ENCODE measurements around the gene ZYG11B.
A peak's percentile ranks its signal among the peaks of the same experiment; 100 is the strongest.
"Not testable (repeated sequence)": the region's sequence is repeated elsewhere in the genome, so short reads cannot be mapped to it uniquely, and the experiment has no call there.

The ZYG11B gene

DNA sequence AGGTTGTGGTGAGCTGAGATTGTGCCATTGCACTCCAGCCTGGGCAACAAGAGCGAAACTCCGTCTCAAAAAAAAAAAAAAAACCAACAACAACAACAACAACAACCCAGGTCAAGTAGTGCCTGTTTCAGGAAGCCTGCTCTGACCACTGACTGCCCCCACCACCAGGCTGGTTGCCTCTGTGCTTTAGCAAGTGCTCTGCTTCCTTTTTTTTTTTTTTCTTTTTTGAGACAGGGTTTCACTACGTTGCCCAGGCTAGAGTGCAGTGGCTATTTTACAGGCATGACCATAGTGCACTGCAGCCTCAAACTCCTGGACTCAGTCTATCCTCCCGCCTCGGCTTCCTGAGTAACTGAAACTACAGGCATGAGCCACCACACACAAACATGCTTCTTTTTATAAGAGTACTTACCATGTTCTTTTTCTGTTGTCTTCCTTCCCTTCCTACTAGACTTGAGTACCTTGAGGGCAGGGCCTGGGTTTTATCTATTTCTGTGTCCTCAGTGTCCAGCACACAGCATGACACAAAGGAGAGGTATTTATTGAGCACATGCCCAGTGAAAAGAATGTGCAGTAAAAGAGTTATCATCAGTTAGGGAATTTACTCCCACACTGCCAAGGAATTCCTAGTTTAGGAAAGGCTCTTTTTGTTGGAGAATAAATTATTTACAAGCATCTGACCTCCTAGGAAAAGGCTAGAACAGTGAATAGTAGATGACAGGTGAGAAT is 18.2 kb upstream of the ZYG11B start:
- peak; percentile 68 for DNase-seq (ENCODE audit: low spot score)

- DNase-seq (ENCODE audit: low spot score), result no peak
These were observed 17.2 kb upstream of the ZYG11B start for GRCh38 chr1:52709016-52709415.

DNA sequence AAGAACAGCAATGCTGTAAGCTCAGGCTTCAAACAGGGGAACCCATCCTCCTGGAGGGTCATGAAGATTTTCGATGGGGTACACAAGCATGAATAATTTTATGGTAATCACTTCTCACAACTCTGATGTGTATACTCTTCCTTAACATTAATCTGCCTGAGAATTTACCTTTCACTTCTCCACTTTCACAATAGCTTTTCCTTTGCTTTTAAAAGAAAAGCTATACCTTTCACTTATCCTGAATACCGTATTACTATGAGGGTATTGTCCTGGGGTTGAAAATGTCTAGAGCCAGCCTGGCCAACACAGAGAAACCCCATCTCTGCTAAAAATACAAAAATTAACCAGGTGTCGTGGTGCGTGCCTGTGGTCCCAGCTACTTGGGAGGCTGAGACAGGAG is 12.7 kb upstream of the ZYG11B start:
- no peak for DNase-seq (ENCODE audit: low spot score)

DNA sequence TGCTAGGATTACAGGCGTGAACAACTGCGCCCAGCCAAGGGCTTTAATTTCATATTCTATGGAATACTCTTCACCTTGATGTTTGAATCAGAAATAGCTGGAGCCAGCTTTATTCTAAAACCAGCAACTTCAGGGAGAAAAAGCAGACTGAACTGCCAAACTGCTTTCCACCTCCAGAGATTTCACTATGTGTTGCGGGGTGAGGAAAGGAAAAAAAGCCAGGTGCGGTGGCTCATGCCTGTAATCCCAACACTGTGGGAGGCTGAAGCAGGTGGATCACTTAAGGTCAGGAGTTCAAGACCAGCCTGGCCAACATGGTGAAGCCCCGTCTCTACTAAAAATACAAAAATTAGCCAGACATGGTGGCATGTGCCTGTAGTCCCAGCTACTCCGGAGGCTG is 11.0 kb upstream of the ZYG11B start:
- DNase-seq (ENCODE audit: low spot score), result not testable (repeated sequence)

- DNase-seq (ENCODE audit: low spot score), result no peak
These were observed 3.0 kb upstream of the ZYG11B start for GRCh38 chr1:52723260-52723659.

DNA sequence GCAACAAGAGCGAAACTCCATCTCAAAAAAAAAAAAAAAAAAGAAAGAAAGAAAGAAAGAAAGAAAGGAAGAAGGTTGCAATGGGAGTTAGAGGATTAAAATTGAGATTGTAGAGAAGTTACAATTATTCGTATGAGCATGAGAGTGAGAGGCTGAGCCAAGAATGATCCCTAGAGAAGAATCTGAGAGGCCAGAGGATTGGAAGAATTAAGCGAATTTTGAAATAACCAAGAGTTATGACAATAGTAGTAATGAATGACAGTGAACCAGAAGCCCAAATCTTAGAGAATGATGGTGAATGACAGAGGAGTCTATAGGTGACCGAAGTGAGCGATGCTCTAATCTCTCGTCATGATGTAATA is 369 bp upstream of the ZYG11B start:
- peak; percentile 30 for DNase-seq (ENCODE audit: low spot score)

DNA sequence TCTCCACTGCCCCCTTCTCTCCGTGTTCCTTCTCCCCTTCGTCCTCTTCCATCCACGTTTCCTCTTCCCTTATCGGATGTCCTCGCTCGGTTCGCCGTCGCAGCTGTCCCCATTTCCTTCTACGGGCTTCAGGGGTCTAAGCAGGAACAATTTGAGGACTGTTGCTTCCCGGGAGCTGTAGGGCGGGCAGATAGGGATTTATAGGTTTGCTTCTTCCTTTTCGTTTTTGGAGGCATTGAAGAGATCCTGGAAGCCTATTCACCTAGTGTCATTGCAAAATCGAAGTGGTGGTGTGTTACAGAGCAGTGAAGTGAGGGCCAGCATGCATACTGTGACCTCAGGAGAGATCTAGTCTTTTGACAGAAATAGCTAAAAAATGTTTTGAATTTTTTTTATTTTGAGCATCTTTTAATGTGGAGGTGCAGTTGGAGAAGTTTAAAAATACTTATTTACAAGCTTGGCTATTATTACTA is 897 bp downstream of the ZYG11B start:
- peak; percentile 27 for DNase-seq (ENCODE audit: low spot score)

GRCh38 chr1:52727956-52728656 is 1.9 kb downstream of the ZYG11B start:
- DNase-seq (ENCODE audit: low spot score), result no peak

- DNase-seq (ENCODE audit: low spot score), result no peak
These were observed 7.1 kb downstream of the ZYG11B start for GRCh38 chr1:52733368-52733767.

- not testable (repeated sequence) for DNase-seq (ENCODE audit: low spot score)
These were observed 9.1 kb downstream of the ZYG11B start for GRCh38 chr1:52735371-52735770.

DNA sequence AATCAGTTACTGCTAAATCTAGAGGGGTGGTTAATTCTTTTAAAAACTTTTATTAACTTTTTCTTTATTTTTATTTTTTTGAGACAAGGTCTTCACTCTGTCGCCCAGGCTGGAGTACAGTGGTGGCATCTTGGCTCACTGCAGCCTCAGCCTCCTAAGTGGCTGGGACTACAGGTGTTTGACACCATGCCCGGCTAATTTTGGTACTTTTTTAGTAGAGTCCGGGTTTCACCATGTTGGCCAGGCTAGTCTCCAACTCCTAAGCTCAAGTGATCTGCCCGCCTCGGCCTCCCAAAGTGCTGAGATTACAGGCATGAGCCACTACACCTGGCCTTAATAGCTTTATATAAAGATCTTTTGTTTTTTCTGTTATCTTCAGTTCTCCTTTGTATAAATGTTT is 11.9 kb downstream of the ZYG11B start:
- no peak for DNase-seq (ENCODE audit: low spot score)

- no peak for DNase-seq (ENCODE audit: low spot score)
These were observed 12.6 kb downstream of the ZYG11B start for GRCh38 chr1:52738893-52739292.

GRCh38 chr1:52739699-52740467 is 13.6 kb downstream of the ZYG11B start:
- DNase-seq (ENCODE audit: low spot score), result no peak

GRCh38 chr1:52741259-52741658 is 15.0 kb downstream of the ZYG11B start:
- DNase-seq (ENCODE audit: low spot score), result no peak

GRCh38 chr1:52746189-52746588 is 19.9 kb downstream of the ZYG11B start:
- no peak for DNase-seq (ENCODE audit: low spot score)

- no peak for DNase-seq (ENCODE audit: low spot score)
These were observed 21.2 kb downstream of the ZYG11B start for GRCh38 chr1:52747450-52747849.

DNA sequence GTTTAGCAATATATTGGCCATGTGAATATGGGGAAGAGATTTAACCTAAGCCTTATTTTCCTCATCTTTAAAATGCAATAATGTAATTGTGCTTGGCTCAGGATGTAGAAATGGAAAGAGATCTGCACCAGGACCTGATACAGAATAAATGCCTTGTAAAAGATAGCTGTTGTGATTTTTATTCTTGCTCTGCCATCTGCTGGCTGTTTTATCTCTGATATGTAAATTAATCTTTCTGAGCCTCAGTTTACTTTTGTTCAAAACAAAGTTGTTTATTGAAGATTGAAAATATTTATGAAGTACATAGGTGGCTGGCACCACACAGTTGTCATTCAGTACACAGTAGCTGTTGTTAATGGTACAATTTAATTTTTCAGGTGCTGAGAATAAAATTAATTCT is 21.9 kb downstream of the ZYG11B start:
- no peak for DNase-seq (ENCODE audit: low spot score)

- not testable (repeated sequence) for DNase-seq (ENCODE audit: low spot score)
These were observed 23.2 kb downstream of the ZYG11B start for GRCh38 chr1:52749496-52749895.

GRCh38 chr1:52750139-52750538 is 23.9 kb downstream of the ZYG11B start:
- DNase-seq (ENCODE audit: low spot score), result not testable (repeated sequence)

- DNase-seq (ENCODE audit: low spot score), result no peak
These were observed 25.6 kb downstream of the ZYG11B start for GRCh38 chr1:52751589-52752483.

- DNase-seq (ENCODE audit: low spot score), result no peak
These were observed 26.2 kb downstream of the ZYG11B start for GRCh38 chr1:52752484-52752826.

- no peak for DNase-seq (ENCODE audit: low spot score)
These were observed 26.9 kb downstream of the ZYG11B start for GRCh38 chr1:52753169-52753568.
